ENCODE measurements around the gene PKIG.

Gene PKIG

DNA sequence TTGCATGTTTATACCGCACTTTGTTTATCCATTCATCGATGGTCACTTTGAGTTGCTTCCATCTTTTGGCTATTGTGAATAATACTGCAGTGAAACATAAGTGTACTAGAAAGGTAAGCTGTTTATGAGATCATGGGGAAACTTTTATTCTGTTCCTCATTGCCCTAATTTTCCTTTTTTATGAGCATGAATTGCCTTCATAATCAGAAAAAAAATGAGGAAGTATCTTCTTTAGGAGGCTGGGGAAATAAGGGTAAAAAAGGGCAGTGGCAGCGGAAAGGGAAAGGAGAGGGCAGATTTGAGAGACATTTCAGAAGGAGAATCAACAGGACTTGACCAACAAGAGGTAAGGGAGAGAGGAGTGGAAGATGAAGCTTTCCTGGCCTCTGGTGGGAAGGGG is 46.2 kb upstream of the PKIG start:
- Histone ChIP-seq H3K9ac (ENCODE audit: low read length) (no peak overlapping the region), H3K27me3 (ENCODE audit: low read length) (no peaks in the 10 kb centered on the region), H2AFZ (ENCODE audit: low read depth, low read length, severe bottlenecking) (no peak overlapping the region), H3K9me2 (replicated peaks; ENCODE audit: insufficient read depth, low read length) (no peaks in the 10 kb centered on the region), H3K4me2 (ENCODE audit: low read depth, low read length, poor library complexity, severe bottlenecking) (no peak overlapping the region), H3K79me2 (ENCODE audit: insufficient read depth, low read length) (no peaks in the 10 kb centered on the region), H4K20me1 (ENCODE audit: low read depth, low read length) (no peaks in the 10 kb centered on the region), H3K4me3 (ENCODE audit: insufficient read depth, low read length, poor library complexity, severe bottlenecking) (no peak overlapping the region), H3K9me3 (ENCODE audit: insufficient read depth, low read length) (no peaks in the 10 kb centered on the region), H3K36me3 (ENCODE audit: low read length) (no peaks in the 10 kb centered on the region), H3F3A (ENCODE audit: insufficient read depth) (peaks cover 12% of the 10 kb centered on the region), H3K27ac (ENCODE audit: low read depth, low read length) (no peak overlapping the region)
- TF ChIP-seq EZH2phosphoT487 (conservative IDR thresholded peaks at IDR 0.05; ENCODE audit: low read length) (no peak), CTCF (IDR thresholded peaks at IDR 0.05; ENCODE audit: insufficient read depth, low read length, poor library complexity, severe bottlenecking) (no peak)

GRCh38 chr20:44537993-44538392 is 44.4 kb upstream of the PKIG start:
- H4K20me1 ChIP-seq (ENCODE audit: low read depth, low read length), result no peaks in the 10 kb centered on the region
- no peaks in the 10 kb centered on the region for H3K36me3 ChIP-seq (ENCODE audit: low read length)
- H2AFZ ChIP-seq (ENCODE audit: low read depth, low read length, severe bottlenecking), result no peak overlapping the region
- H3K9me3 ChIP-seq (ENCODE audit: insufficient read depth, low read length), result no peaks in the 10 kb centered on the region
- no peak overlapping the region for H3K9ac ChIP-seq (ENCODE audit: low read length)
- no peak overlapping the region for H3K4me3 ChIP-seq (ENCODE audit: insufficient read depth, low read length, poor library complexity, severe bottlenecking)
- H3K27me3 ChIP-seq (ENCODE audit: low read length), result no peaks in the 10 kb centered on the region
- H3K4me2 ChIP-seq (ENCODE audit: low read depth, low read length, poor library complexity, severe bottlenecking), result no peak overlapping the region
- H3F3A ChIP-seq (ENCODE audit: insufficient read depth), result peaks cover under 1% of the 10 kb centered on the region
- no peak overlapping the region for H3K27ac ChIP-seq (ENCODE audit: low read depth, low read length)
- H3K9me2 ChIP-seq (replicated peaks; ENCODE audit: insufficient read depth, low read length), result no peaks in the 10 kb centered on the region
- TF ChIP-seq EZH2phosphoT487 (conservative IDR thresholded peaks at IDR 0.05; ENCODE audit: low read length), result no peak
- no peak for TF ChIP-seq CTCF (IDR thresholded peaks at IDR 0.05; ENCODE audit: insufficient read depth, low read length, poor library complexity, severe bottlenecking)
- no peaks in the 10 kb centered on the region for H3K79me2 ChIP-seq (ENCODE audit: insufficient read depth, low read length)

GRCh38 chr20:44540834-44541233 is 41.5 kb upstream of the PKIG start:
- H4K20me1 ChIP-seq (ENCODE audit: low read depth, low read length), result no peaks in the 10 kb centered on the region
- no peak overlapping the region for H3K27ac ChIP-seq (ENCODE audit: low read depth, low read length)
- no peak overlapping the region for H3K4me3 ChIP-seq (ENCODE audit: insufficient read depth, low read length, poor library complexity, severe bottlenecking)
- H3K36me3 ChIP-seq (ENCODE audit: low read length), result no peaks in the 10 kb centered on the region
- TF ChIP-seq CTCF (IDR thresholded peaks at IDR 0.05; ENCODE audit: insufficient read depth, low read length, poor library complexity, severe bottlenecking) (no peak), EZH2phosphoT487 (conservative IDR thresholded peaks at IDR 0.05; ENCODE audit: low read length) (no peak)
- H3K9ac ChIP-seq (ENCODE audit: low read length), result no peak overlapping the region
- H3K27me3 ChIP-seq (ENCODE audit: low read length), result no peaks in the 10 kb centered on the region
- no peak overlapping the region for H2AFZ ChIP-seq (ENCODE audit: low read depth, low read length, severe bottlenecking)
- H3K79me2 ChIP-seq (ENCODE audit: insufficient read depth, low read length), result no peaks in the 10 kb centered on the region
- no peaks in the 10 kb centered on the region for H3K9me2 ChIP-seq (replicated peaks; ENCODE audit: insufficient read depth, low read length)
- no peaks in the 10 kb centered on the region for H3F3A ChIP-seq (ENCODE audit: insufficient read depth)
- H3K9me3 ChIP-seq (ENCODE audit: insufficient read depth, low read length), result no peaks in the 10 kb centered on the region
- no peak overlapping the region for H3K4me2 ChIP-seq (ENCODE audit: low read depth, low read length, poor library complexity, severe bottlenecking)
